Mesenteric fat pad (tissue), 1 donor: ENCODE measurements around the gene EGF. TPM values are rescaled to one million over a fixed set of nuclear protein-coding genes. Genes with fewer than 3 reads are reported as not detected.

Experiments used
- DNase-seq: peaks from one replicate; pipeline ENCODE4 v3.0.0-alpha.2; 2020; ENCODE audit warnings: low spot score
- total RNA-seq: library from RNA; stranded (reverse); fragmentation: NEBNext Ultra II Directional; extraction: Animal tissue kit (Norgen Biotek cat#: 25700); gene quantifications from one replicate; pipeline ENCODE4 v1.2.1, GENCODE V29; 2021
- donor health status: DM: yes; HTN: yes; CAD: no.

The EGF gene
- total RNA-seq, 1 donor from 2014 or later: not detected

DNA sequence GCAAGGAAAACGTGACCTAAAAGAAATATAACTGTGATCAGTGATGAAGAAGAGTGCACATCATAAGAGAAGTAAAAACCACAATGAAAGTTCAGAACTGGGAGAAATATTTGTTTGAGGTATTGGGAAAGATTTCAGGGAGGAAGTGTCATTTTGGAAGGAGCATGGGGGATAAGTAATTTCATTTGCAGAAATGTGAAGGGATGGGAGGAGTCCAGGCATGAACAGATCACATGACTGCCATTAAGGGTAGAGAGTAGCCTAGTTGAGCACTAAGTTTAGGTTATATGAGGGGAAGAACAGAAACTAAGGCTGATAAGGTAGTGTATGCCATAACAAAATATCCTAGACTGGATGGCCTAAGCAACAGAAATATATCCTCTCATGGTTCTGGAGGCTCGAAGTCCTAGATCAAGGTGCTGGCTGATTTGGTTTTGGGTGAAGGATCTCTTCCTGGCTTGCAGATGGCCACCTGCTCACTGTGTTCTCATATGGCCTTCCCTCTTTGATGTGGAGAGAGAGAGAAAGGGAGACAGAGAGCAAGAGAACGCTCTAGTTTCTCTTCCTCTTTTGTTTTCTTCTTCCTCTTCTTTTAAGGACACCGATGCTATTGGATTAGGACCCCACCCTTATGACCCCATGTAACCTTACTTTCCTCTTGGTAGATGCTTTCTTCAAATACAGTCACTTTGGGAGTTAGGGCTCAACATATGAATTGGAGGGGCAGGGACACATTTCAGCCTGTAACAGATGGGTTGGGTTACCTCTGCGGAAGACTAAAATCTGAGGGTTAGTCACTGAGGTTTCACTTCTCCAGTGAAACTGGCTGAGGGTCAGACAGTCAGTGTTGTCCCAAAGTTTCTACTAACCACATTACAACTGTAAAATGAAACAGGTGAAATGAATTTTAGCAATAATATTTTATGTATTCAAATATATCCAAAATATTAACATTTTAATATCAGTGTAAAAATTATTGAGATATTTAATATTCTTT is 77.9 kb downstream of the EGF start:
- no peak for DNase-seq

DNA sequence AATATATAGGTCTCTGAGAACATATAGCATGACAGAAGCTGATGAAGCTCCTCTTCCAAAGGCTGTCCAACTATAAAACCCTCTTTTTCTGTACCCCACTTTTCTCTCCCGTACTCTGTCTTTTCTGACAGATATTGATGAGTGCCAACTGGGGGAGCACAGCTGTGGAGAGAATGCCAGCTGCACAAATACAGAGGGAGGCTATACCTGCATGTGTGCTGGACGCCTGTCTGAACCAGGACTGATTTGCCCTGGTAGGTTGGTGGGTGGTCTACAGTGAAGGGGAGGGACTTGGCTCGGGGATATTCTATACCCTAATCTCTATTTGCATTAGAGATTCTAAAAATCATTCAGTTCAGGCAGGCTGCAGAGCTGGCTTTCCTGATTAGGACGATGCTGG is 80.4 kb downstream of the EGF start:
- no peak for DNase-seq

DNA sequence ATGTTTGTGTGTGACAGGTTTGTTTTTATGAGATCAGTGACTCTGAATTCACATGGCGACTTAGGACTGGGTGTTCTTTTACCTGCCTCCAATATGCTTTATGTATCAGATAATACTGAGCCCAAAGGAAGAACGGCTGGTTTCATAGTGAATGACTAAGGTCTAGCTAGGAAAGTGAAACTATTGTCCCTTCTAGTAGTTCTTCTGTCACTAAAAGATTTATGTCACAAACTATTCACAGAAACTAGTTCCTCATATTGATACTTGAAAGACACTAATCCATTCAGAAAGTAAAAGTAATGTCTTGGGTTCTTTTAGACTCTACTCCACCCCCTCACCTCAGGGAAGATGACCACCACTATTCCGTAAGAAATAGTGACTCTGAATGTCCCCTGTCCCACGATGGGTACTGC is 81.7 kb downstream of the EGF start:
- no peak for DNase-seq

DNA sequence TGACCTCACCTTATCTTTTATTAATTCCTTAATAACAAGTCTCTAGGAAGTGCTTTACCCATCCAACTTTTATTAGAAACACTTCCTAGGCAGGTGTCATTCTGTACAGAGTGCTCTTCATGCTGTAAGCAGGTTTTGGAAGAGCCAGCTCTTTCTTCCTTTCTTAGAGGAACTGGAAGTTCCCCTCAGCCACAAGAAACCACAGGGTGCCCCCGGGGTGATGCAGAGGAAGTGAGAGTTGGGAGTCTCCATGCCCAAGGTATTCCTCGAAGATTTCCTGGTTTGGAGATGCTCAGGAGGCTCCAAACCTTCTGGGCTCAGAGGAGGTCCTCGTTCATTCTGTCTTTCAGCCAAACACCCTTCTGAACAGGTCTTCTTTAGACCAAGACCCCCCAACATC is 83.8 kb downstream of the EGF start:
- DNase-seq: no peak

DNA sequence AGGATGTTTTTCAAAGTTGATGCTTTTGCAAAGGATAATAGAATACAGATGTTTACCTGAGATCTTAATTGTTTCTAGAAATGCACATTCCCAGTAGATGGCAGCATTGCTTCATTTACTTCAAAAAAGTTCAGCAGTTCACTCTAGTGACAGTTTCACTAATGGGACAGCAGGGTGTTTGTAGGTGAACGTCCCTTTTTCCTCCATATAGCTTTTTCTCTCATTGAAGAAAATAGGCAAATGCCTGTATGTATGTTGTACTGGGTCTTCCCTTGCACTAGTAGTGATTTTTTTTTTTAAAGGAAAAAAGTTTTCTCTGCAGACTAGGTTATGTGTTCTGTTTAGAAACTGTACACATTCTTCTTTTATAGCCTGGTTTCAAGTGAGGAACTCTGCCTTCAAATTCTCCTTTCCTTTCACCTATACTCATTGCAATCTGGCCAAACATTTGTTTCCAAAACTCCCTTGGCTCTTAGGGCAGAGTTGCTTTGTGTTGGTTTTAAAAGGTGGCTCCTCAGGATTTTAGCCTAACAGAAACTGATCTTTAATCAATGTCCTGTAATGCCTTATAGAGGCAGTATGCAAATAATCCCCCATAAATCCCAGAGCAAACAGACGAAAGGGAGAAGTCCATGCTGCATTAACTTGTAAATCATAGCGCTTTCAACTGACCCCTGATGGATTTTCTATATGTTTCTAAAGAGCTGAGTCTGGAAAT is 86.3 kb downstream of the EGF start:
- DNase-seq: no peak

DNA sequence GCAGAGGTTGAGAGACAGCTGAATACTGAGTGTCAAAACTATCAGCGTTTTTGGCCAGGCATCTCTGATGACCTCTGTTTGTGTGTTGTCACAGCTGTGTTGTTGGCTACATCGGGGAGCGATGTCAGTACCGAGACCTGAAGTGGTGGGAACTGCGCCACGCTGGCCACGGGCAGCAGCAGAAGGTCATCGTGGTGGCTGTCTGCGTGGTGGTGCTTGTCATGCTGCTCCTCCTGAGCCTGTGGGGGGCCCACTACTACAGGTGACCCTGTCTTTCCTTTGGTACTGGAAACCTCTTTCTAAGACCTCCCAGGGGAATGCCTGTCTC is 86.9 kb downstream of the EGF start:
- DNase-seq: no peak

DNA sequence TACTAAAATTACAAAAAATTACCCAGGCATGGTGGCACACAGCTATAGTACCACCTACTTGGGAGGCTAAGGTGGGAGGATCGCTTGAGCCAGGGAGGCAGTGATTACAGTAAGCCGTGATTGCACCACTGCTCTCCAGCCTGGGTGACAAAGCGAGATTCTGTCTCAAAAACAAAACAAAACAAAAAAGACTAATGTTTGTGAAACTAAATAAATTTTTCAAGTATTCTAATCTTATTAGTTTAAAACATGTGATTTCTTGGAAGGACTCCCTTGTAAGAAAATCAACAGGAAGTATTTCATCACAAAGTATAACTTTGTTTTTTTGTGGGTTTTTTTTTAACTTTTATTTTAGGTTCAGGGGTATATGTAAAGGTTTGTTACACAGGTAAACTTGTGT is 89.6 kb downstream of the EGF start:
- DNase-seq: no peak

DNA sequence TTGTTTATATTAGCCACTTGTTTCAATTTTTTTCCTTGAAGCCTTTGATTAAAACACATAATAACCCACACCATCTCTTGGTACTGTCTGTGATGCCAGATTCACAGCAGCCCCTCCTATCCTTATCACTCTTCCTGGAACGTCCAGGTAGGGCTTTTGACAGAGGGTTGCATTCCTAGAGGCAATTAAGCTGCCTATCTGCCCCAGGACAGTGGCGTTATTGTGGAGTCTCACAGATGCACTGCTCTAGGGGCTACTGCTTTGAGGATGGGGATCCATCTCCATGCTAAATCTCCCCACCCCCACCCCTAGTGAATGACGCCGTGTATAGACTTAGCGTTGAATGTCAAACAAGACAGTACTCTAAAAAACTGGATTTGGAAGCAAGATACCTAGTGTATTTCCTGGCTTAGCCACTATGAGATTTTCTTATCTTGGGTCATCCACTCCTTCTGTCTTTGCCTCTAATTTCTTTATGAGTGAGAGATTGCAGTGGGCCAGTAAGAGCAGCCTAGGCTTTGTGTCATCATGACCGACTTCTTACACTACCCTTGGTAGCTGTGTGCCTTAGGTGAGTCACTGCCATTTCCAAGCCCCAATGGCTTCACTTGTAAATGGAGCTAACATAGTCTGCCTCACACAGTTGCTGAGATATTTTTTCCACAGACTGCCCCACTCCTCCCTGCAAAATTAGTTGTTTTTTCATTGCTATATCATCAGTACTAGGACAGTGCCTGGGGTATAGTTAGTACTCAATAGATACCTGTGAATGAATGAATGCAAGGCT is 90.9 kb downstream of the EGF start:
- DNase-seq: no peak

DNA sequence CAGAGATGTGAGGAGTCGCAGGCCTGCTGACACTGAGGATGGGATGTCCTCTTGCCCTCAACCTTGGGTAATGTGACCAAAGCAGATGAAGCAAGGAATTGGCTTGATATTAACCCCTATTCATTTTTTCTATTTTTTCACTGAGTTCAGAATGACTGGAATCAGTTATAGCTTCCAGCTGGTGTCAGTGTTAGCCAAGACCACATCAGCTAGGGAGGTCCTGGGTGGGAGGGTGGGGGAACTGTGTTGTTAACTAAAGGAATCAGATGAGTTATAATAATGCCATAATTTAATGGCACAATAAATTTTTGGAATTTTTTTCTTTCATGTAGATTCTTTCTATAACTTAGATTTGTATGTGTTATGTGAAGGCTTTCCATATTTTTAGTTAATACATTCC is 91.9 kb downstream of the EGF start:
- DNase-seq: no peak

DNA sequence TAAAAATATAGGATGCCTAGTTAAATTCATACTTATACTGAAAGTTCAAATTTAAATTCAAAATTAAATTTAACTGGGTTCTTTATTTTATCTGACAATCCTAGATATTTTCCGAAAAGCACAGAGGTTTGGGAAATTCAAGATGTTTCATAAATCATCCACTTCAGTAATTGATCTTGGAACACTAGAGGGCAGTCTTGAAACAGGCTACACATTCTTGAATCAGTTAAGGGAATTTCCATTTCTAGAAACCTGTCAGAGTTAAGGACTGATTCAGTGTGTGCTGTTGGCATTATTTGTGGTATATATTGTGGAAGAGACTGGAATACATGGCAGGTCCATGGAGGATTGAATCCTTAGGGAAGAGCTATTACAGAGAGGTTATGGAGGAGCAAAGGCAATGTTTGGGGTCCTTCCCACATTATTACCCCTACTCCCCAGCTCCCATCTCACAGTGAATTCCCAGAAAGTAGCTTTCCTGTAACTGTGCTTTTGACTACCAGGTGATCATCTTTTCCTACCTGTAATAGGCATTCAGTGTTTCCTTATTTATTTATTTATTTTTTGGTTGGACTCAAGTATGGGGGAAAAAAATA is 92.9 kb downstream of the EGF start:
- DNase-seq: no peak

DNA sequence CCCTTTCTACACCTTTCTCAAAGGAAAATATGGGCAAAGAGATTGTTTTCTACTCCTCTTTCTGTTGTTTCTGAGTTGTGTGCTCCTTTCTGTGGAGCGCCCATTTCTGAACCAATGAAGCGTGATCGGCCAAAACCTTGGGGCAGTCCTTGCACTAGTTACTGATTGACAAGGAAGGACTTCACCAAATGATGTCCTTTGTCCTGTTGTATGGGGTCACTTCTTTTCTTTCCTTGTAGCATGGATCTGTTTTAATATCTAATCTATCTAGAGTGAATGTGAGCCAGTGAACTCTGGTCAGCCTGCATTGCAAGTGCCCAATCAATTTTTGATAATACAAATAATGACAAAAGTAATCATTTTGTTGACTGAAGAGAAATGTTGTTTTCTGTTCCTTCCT is 94.5 kb downstream of the EGF start:
- no peak for DNase-seq

DNA sequence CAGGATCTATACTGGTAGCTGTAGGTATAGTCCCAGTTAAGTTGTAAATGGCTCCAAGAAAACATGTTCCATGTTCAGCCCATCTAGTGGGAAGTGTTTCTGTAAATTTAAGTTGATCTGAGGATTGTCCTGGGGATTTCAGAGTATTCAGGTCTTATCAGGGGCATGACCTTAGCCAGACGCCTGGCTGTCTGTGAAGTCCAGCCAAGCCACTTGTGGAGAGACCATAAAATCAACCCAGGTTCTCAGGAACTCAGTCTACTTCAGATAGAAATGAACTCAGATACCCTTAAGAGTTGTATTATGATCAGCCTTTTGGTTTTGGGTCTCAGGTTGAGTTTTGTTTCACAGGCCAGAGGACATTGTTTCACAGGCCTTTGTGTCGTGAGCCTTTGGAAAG is 95.9 kb downstream of the EGF start:
- no peak for DNase-seq

DNA sequence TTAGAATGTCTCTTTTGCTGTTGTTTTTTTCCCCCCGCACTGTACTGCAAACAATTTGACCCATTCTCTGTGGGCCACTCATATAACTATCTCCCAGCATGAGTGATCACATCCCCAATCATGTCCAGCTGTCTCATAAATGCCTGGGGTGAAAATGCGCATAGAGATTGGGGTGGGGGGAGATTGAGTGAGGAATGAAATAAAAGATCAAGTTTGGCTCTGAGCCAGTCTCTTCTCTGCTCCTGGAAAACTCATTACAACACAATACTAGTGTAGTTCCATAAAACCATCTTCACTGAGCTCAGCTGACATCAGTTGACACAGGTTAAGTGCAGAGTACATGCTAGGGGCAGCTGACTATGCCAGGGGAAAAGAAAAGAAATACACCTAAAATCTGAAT is 96.9 kb downstream of the EGF start:
- no peak for DNase-seq

DNA sequence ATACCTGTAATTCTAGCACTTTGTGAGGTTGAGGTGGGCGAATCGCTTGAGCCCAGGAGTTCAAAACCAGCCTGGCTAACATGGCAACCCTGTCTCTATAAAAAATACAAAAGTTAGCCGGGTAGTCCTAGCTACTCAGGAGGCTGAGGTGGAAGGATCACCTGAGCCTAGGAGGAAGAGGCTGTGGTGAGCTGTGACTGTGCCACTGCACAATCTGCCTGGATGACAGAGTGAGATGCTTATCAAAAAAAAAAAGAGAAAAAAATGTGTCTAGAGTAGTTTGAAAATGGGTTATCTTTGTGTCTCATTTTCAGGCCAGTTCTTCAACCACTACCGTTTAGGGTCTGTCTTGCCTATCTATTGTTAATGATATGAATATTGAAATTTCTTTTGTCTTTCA is 98.1 kb downstream of the EGF start:
- DNase-seq: no peak

DNA sequence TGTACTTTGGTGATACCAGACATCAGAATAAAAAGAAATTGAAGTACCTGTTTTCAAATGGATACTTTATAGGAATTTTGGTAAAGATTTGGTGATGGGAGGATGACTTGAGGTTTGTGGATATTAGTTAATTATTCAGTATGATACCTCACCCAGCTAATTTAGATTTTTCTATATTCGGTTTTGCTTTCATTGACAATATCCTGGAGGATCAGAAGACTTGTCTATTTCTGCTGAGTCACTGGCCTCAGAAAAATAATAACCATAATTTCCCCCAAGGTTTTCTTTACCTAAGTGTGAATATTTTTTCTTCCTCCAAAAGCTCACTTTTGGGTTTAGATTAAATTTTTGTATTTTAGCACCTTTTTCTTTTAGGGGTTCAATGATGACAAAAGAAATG is 100.2 kb downstream of the EGF start:
- no peak for DNase-seq

DNA sequence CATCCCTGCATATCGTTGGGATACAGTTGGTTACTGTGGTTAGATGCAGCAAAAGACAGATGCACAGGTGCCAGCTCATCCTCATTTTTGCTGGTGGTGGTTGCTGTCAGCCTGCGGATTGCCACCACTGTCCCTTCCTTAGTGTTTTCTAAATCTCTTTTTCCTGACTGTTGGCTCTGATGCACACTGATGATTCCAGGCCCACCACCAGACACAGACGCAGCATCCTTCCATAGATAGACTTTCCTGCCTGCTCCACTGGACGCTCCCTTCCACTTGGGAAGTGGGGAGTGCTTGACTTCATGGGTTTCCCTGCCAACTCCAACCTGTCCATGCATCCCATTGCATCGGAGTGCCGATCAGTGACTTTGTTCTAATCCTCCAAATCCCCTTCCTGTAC is 101.5 kb downstream of the EGF start:
- no peak for DNase-seq

DNA sequence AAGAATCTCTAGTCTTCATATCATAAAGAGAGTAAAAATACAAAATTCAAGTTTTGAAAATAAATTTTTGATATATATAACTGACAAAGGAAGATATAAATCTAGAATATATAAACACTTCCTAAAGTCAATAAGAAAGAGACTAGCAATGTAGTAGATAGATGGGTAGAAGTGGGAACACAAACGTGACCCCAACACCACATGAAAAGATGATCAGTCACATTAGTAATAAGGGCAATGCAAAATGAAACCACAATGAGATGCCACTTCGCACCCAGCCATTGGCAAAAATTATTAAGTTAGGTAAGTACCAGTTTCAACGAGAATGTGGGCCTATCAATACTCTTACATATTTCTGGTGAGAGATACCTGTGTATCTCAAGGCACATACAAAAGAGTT is 106.5 kb downstream of the EGF start:
- no peak for DNase-seq

DNA sequence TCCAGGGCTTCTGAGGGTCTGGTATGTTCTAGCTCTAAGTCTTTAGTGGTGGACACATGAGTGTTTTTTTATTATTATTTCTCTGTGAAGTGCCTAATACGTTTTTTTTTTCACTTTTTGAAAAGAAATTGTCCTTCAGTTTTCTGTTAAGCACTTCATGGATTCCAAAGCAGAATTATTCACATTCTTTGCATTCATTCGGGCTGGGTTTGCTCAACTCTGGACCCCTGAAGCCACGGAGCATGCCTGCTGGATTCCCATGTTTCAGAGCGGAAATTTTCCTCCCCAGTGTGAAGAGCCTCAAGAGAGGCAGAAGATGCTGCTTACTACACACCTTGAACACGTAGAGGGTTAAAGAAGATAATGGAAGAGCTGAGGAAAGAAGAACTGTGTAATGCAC is 107.5 kb downstream of the EGF start:
- DNase-seq: no peak

DNA sequence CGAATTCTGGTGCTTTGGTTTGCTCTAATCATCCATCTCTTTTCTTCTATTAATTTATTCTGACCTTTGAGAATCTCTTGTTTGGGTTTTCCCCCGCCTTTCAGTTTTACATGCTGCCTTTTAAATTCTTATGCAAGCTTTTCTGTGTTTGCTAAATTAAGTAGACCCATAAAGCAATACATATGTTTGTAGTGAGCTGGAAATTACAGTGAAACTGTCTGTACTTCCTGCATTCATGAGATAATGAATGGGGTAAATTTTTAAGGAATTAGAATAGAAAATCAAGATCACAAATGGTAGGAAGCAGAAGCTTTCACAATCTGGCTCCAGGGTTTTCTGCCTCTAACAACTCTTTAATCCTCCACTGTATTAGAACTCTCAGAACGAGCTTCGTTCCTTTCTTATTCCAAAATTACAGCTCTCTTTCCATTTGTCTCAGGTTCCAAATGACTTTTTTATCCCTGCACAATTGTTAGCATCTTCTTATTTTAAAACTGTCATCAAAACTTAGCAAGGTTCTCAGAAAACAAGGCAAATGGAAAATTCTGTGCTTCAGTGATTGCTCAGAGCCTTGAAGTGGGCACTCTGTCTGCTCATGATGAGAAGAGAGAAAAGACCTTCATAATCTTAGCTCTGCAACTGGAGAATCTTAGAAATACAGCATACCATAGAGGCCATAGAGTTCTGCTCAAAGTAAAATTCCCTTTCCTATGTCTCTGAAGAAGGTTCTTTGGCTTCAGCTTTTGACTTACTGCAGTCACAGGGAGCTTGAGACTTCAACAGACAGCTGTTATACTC is 108.2 kb downstream of the EGF start:
- DNase-seq: no peak

DNA sequence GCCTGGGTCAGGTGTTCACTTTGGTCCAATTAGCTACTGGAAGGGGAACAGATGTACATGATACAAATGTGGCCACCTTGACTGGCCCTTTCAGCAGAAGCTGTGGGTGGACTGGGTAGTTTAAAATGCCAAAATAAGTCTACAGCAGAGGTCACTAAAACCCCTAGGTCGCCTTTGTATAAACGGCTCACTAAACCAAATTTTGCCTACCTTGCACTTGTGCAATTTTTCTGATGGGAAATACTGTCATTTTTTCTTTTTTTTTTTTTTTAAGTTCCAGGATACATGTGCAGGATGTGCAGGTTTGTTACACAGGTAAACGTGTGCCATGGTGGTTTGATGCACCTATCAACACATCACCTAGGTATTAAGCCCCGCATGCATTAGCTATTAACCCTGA is 109.8 kb downstream of the EGF start:
- no peak for DNase-seq

DNA sequence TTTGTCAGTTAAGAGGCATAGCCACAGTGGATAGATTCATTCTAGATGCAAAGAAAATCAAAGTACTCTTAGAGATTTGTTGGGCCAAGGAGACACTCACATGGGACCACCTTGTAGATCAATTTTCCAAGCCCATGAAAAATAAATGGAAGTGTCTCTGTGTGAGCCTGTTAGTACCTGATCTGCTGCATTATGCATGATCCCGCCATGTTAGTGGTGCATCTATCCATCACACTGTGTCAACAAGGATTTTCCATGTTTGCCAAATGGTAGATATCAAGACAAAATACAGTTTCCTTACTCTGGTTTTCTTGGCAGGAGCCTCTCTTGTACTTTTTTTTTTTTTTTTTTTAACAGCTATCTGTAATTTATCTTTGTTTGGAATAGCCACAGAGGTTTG is 112.4 kb downstream of the EGF start:
- no peak for DNase-seq
